SKM-1 (cell line): ENCODE measurements around the gene NAT9.

Experiments
- DNase-seq: peaks from one replicate; lab custom pipeline; 2025; ENCODE audit not compliant: unreplicated experiment; lab: John Stamatoyannopoulos, UW

NAT9 gene

GRCh38 chr17:74776044-74776962 is at the start of gene NAT9:
Gene NAT9 (minus strand): TSS chr17:74776345. CDS start chr17:74775698, 647 bp downstream.
- peak; percentile 90 for DNase-seq

DNA sequence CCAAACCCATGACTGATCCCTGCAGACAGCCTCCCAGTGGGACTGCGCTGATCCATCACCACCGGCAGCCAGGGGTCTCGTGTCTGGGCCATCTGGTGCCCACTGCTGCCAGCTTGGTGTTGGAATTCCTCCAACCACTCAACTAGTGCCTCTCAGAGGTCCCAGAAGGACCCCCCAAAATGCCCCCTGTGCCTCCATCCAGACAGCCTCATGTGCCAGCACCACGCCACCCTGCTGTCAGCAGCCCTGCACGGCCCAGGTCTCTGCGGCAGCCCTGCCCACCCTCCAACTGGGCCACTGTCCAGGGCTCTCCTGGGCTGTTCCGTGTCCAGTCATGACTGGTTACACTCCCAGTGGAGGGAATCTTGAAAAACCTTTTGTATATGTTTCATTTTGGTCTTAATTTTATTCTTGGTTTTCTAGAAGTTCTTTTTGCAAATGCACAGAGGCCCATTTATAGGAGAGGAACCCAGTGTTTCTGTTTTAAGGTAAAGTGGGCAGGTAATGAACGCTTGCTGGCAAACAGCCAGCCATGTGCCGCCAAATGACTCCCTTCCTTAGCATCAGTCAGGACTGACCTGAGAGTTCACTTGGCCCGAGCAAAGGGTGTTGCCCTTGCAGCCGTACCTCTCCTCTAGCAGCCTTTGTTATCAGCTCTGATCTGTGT is 48.9 kb upstream of the NAT9 start:
- DNase-seq, result no peak

- DNase-seq, result no peak
Measured at GRCh38 chr17:74822939-74823367, 46.8 kb upstream of the NAT9 start.

DNA sequence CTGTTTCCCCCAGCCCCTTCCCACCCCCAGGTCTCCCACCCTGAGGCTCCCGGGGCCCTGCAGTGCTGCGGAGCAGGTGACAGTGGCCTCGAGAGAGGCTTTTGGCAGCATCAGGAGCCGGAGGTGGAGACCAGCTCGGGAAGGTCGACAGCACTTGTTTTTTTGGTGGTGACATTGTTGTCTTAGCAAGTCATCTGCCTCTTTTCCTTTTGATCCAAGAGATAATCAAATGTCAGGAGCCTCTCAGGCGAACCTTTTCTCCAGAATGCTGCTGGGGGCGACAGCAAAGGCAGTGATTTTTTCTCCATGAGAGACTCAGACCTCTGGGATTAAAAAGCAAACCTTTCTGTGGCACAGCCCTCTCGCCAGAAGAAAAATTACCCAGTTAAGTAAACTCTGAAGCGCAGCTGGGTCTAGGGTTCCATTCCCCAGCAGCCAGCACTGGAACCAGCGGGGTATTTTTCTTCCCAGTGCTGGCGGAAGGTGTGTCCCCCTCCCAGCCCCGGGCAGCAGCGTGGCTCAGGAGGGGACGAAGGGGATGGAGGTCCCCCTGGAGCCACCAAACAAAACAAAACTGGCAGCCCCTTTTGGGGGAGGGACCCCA is 46.3 kb upstream of the NAT9 start:
- no peak for DNase-seq

GRCh38 chr17:74821655-74822334 is 45.6 kb upstream of the NAT9 start:
- DNase-seq, result no peak

DNA sequence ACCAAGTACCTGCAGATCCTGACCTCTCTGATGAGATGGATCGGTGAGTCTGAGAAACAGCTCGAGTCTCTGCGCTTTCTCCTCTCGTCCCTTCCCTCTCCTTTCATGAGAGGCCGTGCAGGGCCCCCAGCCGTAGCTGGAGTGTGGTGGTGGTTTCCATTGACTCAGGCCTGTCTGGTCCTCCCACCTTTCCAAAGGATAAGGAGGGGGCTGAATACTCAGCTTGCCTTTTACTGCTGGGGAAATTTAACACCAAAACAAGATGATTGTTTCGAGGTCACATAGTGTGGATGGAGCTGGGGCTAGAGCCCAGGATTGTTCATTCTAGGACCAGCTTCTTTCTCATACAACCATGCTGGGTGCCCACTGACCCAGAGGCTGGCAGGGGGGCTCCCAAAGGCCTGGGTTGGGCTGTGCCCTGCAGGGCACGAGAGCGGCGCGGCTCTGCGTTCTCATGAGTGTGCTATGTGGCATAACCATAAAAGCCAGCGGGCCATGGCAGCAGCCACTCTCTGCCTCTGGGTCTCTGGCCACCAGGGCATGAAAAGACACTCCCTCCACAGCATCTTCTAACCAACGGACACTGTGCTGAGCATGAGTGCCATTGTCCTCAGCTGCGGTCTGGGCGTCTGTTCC is 43.8 kb upstream of the NAT9 start:
- no peak for DNase-seq

GRCh38 chr17:74818291-74818938 is 42.3 kb upstream of the NAT9 start:
- no peak for DNase-seq

DNA sequence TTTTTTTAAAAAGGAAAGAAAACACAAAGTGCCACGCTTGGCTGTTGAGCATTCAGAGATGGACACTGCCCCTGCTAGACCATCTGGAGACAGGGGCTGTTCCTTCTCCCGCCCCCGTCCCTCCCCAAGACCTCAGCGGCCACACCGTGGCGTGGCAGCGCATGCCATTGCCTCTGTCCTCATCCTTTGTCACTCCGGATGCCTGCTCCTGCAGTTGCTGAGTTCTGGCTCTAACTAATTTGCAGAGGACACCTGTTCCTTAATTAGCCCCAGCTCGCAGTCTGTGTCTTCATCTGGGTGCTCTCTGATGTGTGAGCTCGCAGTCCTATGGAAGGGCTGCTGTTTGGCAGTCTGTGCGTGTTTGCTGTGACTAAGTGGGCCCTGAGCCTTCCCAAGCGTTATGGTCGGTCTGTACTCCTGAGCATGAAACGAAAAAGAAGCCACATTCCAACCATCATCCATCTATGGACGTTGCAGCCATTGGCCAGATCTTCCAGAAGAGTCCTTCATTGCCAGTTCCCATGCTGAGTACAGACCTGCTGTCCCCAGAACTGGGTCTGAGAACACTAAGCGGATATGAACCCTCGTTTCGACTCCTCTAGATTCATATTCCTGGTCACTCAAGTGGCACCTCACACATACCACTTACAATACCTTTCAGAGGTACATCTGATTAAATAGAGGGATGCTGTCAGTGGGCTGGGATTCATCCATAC is 40.9 kb upstream of the NAT9 start:
- DNase-seq, result no peak

DNA sequence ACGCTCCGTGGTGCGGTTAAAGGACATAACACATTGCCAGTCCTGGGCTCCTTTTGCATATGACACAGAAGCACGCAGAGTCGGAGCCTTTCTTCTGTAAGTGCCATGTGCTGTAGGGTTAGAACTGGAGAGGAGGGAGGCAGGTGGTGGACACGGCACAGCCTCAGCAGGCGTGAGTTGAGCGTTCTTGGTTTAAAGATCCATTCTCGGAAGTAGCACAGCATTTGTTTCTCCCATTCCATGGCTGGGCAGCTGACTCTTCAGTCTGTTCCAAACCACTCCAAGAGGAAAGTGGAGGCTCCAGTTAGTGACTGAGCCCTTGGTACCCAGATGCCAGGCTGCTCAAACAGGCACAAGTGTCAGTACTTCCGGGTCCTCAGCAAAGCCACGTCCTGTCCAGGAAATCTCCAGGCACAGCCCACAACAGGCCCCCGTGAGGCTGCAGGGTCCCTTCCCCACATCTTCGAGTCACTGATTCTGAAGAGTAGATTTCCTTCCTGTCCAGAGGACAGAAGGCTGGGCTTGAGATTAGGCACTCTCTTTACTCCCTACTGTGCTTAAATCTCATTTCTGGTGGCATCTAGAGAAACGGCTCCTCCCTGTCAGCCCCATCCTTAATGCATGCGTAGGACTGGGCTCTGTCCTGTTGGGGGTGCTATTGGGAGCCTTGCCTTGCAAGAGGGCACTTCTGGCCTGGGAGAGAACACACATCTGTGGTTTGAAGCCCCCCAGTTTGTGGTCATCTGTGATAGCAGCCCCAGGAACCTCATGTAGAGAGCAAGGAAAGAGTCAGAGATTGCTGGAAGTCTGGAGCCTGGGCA is 39.6 kb upstream of the NAT9 start:
- no peak for DNase-seq

DNA sequence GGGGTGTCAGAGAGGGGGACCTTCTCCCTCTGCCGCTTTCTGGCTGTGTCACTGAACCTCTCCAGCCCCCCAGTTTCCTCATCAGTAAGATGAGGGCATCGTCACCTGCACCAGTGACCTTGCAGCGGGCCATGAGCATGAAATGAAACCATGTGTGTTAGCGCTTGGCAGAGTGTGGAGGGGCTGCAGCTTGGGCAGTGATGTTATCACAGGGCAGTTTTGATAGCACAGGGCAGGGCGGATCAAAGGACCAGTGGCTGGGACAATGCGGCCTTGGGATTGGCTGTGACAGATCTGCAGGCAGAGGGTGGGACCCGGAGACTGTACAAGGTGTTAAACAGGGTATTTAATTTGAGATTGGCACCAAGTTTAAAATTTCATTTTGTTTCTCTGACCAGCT is 38.9 kb upstream of the NAT9 start:
- no peak for DNase-seq

DNA sequence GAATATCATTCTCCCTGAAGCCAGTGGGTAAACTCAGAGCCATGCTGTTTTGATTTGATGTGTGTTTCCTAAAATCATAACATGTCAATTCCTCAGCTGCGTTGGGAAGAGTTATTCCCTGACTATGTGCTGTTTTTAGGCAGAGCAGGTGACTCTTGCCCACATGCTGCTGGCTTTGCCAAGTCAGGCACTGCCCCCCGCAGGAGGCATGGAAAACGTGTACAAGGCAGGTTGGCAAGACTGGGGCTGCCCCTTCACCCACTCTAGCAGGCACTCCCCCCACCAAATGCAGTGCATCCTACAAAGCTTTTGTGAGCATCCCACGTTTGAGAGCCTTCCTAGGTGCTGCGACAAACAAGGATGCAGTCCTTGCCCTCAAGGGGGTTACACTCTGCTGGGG is 38.3 kb upstream of the NAT9 start:
- no peak for DNase-seq

- DNase-seq, result peak; percentile 40
Measured at GRCh38 chr17:74812109-74813009, 36.2 kb upstream of the NAT9 start.

DNA sequence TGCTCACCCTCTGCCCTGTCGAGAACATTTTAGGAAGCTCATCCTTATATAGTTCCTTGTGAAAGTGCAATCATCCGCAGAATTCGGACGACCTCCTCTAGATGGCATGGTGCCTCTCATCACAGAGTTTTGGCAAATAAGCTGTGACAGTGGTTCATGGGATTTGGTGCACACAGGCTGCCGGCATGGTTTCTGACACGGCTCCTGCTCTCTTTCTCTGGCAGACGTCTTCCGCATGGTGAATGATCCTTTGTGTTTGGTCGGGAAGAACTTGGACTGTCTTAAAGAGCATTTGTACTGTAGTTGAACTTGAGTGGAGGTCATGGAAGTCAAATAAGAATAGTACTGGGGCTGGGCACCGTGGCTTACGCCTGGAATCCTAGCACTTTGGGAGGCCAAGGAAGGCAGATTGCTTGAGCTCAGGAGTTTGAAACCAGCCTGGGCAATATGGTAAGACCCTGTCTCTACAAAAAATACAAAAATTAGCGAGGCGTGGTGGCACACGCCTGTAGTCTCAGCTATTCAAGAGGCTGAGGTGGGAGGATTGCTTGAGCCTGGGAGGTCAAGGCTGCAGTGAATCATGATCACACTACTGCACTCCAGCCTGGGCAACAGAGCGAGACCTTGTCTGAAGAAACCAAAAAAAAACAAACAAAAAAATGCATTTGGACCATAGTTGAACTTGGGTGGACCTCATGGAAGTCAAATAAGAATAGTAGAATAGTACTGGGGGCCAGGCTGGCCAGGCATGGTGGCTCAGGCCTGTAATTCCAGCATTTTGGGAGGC is 34.7 kb upstream of the NAT9 start:
- no peak for DNase-seq

- peak; percentile 55 for DNase-seq
Measured at GRCh38 chr17:74808714-74809430, 32.7 kb upstream of the NAT9 start.

GRCh38 chr17:74807925-74808324 is 31.8 kb upstream of the NAT9 start:
- no peak for DNase-seq

DNA sequence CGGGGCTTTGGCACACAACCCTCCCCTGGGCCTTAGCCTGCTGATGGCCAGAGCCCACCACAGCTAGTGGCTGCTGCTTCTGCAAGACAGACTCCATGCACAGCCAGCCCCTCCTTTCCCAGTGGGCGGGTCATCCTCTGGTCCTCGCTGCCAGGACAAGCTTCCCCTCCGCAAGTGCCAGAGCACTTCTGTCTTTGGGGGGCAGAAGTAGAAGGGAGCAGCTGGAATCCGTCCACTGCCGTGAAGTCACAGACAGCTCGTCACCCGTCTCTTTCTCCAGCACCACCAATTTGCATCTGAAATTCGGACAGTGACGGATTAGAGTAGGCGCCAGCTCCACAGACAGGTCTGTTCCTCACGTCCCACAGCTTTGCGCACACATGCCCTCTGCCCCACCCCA is 31.3 kb upstream of the NAT9 start:
- DNase-seq, result no peak
